ENCODE results near the gene AIFM1. TPM values are rescaled to one million over a fixed set of nuclear protein-coding genes. Genes with fewer than 3 reads are reported as not detected.
"Not testable (repeated sequence)": the region's sequence is repeated elsewhere in the genome, so short reads cannot be mapped to it uniquely, and the experiment has no call there.

The AIFM1 gene
- total RNA-seq, 1 donor from 2014 or later, result 7.9 TPM

GRCh38 chrX:130119312-130119898, 46.2 kb downstream of the AIFM1 start:
- DNase-seq (ENCODE audit: low spot score), result peak; percentile 42

- DNase-seq (ENCODE audit: low spot score), result peak; percentile 65
Observed at GRCh38 chrX:130118441-130119311, 47.0 kb downstream of the AIFM1 start.

DNA sequence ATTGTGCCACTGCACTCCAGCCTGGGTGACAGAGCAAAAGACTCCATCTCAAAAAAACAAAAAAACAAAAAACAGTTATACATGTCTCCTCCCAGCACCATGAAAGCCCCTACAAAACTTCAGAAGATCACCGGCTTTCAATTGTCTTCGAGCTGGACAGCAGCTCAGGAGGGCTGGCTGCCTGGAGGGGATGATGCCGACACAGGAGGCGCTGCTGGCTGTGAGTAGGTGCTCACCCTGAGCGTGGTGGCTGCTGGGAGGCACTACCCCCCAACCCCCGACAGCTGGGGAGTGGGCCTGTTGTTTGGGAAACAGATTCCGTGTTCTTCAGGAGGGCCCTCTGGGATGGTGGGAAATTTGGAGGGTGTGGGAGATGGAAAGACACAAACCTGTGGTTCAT, 48.5 kb downstream of the AIFM1 start:
- DNase-seq (ENCODE audit: low spot score), result no peak

DNA sequence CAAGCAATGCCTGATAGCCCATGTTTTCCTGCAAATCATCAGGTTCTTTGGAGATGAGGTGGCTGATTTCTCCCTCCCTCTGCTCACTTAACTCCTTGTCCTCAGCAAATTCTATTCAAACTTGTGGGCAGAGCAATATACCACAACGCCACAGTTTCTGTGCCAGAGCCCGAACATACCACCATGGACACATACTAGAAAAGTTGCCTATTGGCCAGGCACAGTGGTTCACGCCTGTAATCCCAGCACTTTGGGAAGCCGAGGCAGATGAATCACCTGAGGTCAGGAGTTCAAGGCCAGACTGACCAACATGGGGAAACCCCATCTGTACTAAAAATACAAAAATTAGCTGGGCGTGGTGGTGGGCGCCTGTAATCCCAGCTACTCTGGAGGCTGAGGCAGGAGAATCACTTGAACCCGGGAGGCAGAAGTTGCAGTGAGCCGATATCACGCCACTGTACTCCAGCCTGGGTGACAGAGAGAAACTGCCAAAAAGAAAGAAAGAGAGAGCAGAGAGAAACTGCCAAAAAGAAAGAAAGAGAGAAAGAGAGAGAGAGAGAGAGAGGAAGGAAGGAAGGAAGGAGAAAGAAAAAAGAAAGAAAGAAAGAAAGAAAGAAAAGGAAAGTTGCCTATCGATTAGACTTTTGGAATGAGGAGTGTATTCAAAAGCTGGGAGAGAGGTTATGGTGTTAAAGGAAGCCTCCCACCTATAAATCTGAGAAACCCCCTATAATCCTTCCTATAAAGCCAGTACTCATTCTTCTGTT, 50.3 kb downstream of the AIFM1 start:
- DNase-seq (ENCODE audit: low spot score), result not testable (repeated sequence)

DNA sequence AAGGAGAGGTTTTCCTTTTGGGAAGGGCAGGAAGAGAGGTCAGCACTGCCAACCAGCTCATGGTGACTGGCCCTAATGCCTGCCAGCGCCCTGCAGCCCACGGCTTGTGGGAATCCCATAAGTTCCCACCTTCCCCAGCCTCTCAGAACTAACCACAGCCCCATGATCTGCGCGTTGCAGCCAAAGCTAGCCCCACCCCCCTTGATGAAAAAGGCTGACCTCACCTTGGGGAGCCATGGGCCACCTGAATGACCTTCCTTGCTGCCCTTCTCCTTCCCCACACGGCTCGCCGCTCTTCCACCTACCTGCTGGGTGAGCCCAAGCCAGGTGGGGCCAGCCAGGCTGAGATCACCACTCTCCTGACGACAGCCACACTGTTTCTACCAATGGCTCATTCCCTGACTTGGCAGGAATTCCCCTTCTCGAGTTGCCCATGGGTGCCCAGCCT, 51.5 kb downstream of the AIFM1 start:
- no peak for DNase-seq (ENCODE audit: low spot score)

DNA sequence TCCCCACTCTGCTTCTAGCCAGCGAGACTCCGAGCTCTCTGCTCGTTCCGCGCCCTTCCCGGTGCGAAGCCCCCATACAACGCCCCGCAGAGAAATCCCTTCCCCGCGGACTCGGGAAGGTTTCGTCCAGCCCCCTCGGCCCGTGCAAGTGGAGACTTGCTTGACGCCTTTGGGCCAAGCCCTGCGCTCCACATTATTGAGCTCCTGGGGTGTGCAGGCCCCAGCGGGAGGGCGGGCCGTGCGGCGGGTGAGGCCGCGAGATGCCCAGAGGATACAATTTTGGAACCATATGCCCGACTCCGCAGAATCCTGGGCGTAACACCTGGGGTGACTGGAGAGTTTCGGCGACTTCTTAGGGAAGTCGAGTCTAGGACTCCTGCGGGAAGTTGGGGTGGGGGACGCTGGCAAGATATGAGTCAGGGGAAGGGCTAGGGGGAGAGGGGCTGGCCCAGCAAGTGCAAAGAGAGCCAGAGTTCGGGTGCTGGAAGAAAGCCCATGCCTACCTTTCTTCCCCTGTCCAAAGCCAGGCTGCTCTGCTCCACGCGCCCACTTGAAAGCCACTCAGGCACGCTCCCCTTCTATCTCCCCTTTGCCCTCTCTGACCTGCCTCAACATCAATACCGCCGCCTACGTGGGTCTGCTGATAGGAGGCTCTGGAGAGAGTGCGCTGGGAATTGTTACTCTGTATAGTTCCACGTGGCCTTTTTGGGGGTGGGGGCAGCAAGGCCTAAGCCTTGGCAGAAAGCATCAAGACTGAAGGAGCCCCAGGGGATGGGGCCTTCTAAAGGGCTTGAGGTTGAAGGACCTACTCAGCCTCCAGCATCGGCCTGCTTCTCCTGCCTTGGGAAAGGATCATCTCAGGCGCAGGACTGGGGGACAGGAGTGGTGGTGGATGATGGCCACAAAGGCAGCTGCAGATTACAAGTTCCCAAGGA, 54.2 kb downstream of the AIFM1 start:
- DNase-seq (ENCODE audit: low spot score), result peak; percentile 61

GRCh38 chrX:130110379-130111219, 55.0 kb downstream of the AIFM1 start, which contains the start of gene ELF4:
ELF4 (minus strand) TSS chrX:130110497; CDS start chrX:130081330, 29,167 bp downstream.
- DNase-seq (ENCODE audit: low spot score), result peak; percentile 64

DNA sequence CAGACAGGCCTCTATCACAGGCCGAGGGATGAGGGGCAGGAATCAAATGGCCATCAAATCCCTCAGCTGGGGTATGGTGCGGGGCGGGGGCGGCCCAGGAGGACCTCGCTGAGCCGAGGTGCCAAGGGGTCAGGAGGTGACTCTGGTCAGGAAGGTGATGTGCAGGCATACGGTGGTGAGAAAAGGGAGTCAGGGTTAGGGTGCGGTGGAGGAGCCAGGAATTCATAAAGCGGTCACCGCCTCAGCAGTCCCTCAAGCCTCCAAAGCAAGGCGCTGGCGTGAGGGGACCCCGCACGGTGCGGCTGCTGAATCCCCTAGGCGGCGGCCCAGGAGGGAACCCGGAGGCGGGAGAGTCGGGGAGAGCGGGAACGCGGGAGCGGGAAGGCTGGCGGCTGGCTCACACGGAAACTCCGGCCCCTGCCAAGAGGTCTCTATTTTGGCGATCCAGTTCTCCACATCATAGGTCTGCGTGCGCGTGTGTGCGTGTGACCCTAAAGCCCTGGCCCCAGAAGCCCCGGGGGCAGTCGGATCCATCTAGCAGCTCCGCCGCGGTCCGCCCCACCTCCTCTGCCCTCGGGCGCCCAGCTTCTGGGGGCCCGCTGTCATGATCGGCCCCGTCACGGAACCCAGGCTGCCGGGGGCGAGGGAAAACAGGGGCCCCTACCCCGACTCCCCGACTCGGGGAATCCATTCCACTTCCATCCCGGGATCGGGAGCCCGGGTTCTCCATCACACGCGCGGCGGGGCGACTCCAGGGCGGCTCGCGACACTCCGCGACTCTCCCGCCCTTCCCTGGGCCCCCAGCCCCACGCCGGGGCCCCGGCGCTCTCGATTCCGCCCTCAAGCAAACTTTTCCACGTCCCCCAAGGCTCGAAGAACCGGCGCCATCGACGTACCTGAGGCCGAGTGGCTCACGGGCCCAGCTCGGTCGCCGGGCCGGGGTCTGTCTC, 55.9 kb downstream of the AIFM1 start:
- peak; percentile 18 for DNase-seq (ENCODE audit: low spot score)

GRCh38 chrX:130108647-130109428, 56.8 kb downstream of the AIFM1 start:
- peak; percentile 28 for DNase-seq (ENCODE audit: low spot score)

DNA sequence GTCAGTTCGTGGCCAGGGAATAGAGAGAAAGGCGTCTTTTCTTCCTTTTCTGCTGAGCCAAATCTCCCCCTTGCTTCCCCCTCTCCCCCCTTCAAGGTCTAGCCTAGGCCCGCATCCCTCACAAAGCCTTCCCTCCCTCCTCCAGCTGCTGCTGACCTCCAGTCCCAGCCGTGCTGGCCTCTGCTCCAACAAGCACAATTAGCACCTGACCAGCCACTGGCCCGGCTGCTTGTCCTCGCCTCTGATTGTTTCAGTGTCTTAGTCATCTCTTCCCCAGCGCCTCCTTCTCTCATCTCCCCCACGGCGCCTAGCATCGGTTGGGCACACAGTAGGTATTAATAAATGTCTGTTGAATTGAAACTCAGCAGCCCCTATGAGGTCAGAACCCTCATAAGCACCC, 59.6 kb downstream of the AIFM1 start:
- DNase-seq (ENCODE audit: low spot score), result no peak

DNA sequence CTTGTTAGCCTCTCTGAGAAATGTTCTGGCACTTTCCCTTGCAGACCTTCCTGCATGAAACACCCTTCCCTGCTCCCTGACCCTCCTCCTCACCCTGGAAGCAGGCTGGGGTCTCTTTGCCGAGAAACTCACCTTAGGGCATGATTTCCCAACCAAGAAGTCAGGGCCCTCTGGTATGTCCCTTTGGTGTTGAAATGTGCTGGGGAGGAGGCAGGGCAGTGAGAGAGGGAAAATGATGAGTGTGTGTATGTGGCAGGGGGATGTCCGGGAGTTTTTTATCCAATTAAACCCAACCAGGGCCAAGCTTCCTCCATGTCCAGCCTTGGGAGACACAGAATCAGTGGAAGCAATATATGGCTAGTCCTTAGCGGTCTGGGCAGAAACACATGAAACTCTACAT, 60.4 kb downstream of the AIFM1 start:
- DNase-seq (ENCODE audit: low spot score), result no peak

DNA sequence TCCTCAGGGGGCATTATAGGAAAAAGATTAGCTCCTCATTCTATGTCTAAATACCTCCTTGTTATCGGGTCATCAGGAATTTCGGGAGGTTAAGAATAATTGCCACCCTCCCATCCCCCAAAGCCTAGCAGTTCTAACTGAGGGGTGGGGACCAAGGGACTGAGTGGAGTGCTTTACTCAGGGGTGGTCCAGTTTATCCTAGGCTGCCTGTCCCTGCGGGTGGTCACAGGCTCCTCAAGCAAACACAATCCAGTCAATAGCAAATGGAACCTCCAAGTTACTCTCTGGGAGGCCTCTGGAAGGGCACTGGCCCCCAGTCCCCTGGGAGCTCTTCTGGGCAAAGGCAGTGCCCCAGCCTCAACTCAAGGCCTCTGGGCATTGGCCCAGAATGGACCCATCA, 62.0 kb downstream of the AIFM1 start:
- no peak for DNase-seq (ENCODE audit: low spot score)

GRCh38 chrX:130100180-130100579, 65.5 kb downstream of the AIFM1 start:
- no peak for DNase-seq (ENCODE audit: low spot score)

- DNase-seq (ENCODE audit: low spot score), result no peak
Observed at GRCh38 chrX:130098210-130098552, 67.5 kb downstream of the AIFM1 start.

GRCh38 chrX:130097507-130098209, 68.0 kb downstream of the AIFM1 start:
- peak; percentile 36 for DNase-seq (ENCODE audit: low spot score)

DNA sequence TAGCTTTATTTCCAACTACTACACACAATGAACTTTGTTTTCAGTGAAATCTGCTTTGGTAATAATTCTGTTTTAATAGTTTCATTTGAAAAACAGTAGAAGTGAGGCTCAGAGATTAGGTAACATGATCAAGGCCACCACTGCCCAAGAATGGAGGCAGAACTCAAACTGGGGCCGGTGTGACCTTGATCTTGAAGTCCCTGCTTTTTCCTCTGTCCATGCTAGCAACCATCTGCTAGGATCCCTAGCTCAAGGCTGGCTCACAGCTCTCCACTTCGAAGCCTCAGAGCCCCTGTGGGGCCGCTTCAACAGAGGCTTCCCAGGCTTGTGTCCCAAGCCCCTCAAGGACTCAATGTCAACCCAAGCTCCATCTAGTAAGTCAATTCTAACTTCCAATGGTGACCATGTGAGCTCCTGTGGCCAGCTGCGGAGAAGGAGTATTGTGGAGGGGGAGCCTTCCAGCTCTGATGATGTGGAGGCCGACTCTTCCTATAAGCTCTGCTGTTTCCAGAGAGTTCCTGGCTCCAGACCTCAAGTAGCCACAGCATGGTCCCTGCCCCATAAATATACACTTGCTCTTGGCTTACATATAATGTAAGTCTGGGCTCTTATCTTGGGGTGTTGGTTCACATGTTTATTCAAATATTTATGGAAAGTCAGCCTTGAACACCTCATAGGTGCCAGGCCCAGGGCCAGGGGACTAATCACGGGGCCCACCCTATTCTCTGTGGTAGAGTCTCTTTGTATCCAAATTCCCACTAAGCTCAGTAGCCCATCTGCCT, 70.2 kb downstream of the AIFM1 start:
- DNase-seq (ENCODE audit: low spot score), result no peak

GRCh38 chrX:130094696-130095095, 70.9 kb downstream of the AIFM1 start:
- no peak for DNase-seq (ENCODE audit: low spot score)
